ENCODE results near the gene SMIM27.
"Not testable (repeated sequence)": the region's sequence is repeated elsewhere in the genome, so short reads cannot be mapped to it uniquely, and the experiment has no call there.

- not testable (repeated sequence) for TF ChIP-seq POLR2A (IDR thresholded peaks at IDR 0.05; ENCODE audit: extremely low read depth, insufficient read length); CTCF (IDR thresholded peaks at IDR 0.05; ENCODE audit: low read depth, low read length)
Observed at GRCh38 chr9:32599021-32599420, 46.9 kb downstream of the SMIM27 start.

Data from NB4 (cell line).